SK-N-SH (cell line): ENCODE data around the gene CHTF18.

Experiments used
- CTCF ChIP-seq: fragments of 200-600 bp; sonication (generic); IDR thresholded peaks from 2 replicates; pipeline ENCODE4 v1.6.1; 2017; ENCODE audit warnings: antibody characterized with exemption, mild to moderate bottlenecking, moderate library complexity
- EP300 ChIP-seq, 2 experiments: IDR thresholded peaks; 2 replicates each; pipeline versions ENCODE4 v1.4.0 to v1.6.1; 2012; ENCODE audit warnings: borderline replicate concordance in 1 of 2, low read depth in 1 of 2, low read length in 1 of 2
- EZH2phosphoT487 ChIP-seq: fragments of 200-600 bp; sonication (generic); IDR thresholded peaks from 2 replicates; pipeline ENCODE4 v1.6.1; 2017; ENCODE audit warnings: low read depth, mixed run types, mild to moderate bottlenecking, antibody characterized with exemption, moderate library complexity, borderline replicate concordance
- IRF3 ChIP-seq: fragments of 150-350 bp; IDR thresholded peaks from 2 replicates; pipeline ENCODE4 v1.6.1; 2016; ENCODE audit warnings: mild to moderate bottlenecking, low read depth, low read length
- MAX ChIP-seq: IDR thresholded peaks from 2 replicates; pipeline ENCODE4 v1.4.0; 2012; ENCODE audit warnings: low read depth
- MXI1 ChIP-seq: IDR thresholded peaks from 2 replicates; pipeline ENCODE4 v1.6.1; 2012; ENCODE audit warnings: mild to moderate bottlenecking, low read depth, low read length, improper control_type of control experiment
- RAD21 ChIP-seq: IDR thresholded peaks from 2 replicates; pipeline ENCODE4 v1.6.1; 2012; ENCODE audit warnings: mild to moderate bottlenecking, low read length
- SMC3 ChIP-seq: IDR thresholded peaks from 2 replicates; pipeline ENCODE4 v1.6.1; 2012; ENCODE audit warnings: low read depth, low read length, improper control_type of control experiment
- TAF1 ChIP-seq: IDR thresholded peaks from 2 replicates; pipeline ENCODE4 v1.6.1; 2012; ENCODE audit warnings: low read depth, mild to moderate bottlenecking, low read length, moderate library complexity, borderline replicate concordance

GRCh38 chr16:822174-822908, 33.9 kb downstream of the CHTF18 start:
- TF ChIP-seq CTCF = no peak
- TF ChIP-seq EP300 (IDR thresholded peaks at IDR 0.05; ENCODE audit: borderline replicate concordance in 1 of 2, low read depth in 1 of 2, low read length in 1 of 2) = no peak
- TF ChIP-seq TAF1 = no peak
- TF ChIP-seq EZH2phosphoT487 = no peak
- TF ChIP-seq RAD21 = no peak
- no peak for TF ChIP-seq MXI1
- no peak for TF ChIP-seq SMC3
- TF ChIP-seq IRF3 = no peak
- TF ChIP-seq MAX = no peak
